NCI-H345 (cell line): ENCODE measurements around the gene NUDT2.
"Not testable (repeated sequence)": the region's sequence is repeated elsewhere in the genome, so short reads cannot be mapped to it uniquely, and the experiment has no call there.

Source experiments
- DNase-seq: peaks from one replicate; lab custom pipeline; 2025; lab: John Stamatoyannopoulos, UW

Gene NUDT2

GRCh38 chr9:34328987-34329832 lies at the start of gene NUDT2, which contains the start of gene KIF24:
TSS of gene NUDT2 (plus strand) at chr9:34329569. CDS start at chr9:34339040, 9,471 bp downstream.
TSS of gene KIF24 (minus strand) at chr9:34329268. CDS start at chr9:34311346, 17,922 bp downstream.
- peak; percentile 100 for DNase-seq

- no peak for DNase-seq
These were observed 47.3 kb upstream of the NUDT2 start for GRCh38 chr9:34282096-34282495.

GRCh38 chr9:34289159-34289558 lies 40.2 kb upstream of the NUDT2 start:
- no peak for DNase-seq

- no peak for DNase-seq
These were observed 38.3 kb upstream of the NUDT2 start for GRCh38 chr9:34291023-34291422.

GRCh38 chr9:34291423-34291822 lies 37.9 kb upstream of the NUDT2 start:
- DNase-seq, result no peak

GRCh38 chr9:34292552-34292951 lies 36.8 kb upstream of the NUDT2 start:
- DNase-seq, result no peak

- DNase-seq, result not testable (repeated sequence)
These were observed 28.3 kb upstream of the NUDT2 start for GRCh38 chr9:34301064-34301463.

- DNase-seq, result not testable (repeated sequence)
These were observed 21.1 kb upstream of the NUDT2 start for GRCh38 chr9:34308316-34308715.

- DNase-seq, result no peak
These were observed 19.2 kb upstream of the NUDT2 start for GRCh38 chr9:34310215-34310614.

GRCh38 chr9:34311499-34312185 lies 17.7 kb upstream of the NUDT2 start:
- no peak for DNase-seq

GRCh38 chr9:34317436-34317835 lies 11.9 kb upstream of the NUDT2 start:
- no peak for DNase-seq

GRCh38 chr9:34318163-34318790 lies 11.1 kb upstream of the NUDT2 start:
- DNase-seq, result no peak

- no peak for DNase-seq
These were observed 7.9 kb upstream of the NUDT2 start for GRCh38 chr9:34321451-34321850.

- no peak for DNase-seq
These were observed 6.3 kb upstream of the NUDT2 start for GRCh38 chr9:34322899-34323591.

- DNase-seq, result no peak
These were observed 2.7 kb upstream of the NUDT2 start for GRCh38 chr9:34326690-34327089.

GRCh38 chr9:34328500-34328986 lies 826 bp upstream of the NUDT2 start:
- peak; percentile 62 for DNase-seq

- no peak for DNase-seq
These were observed 1.8 kb downstream of the NUDT2 start for GRCh38 chr9:34331196-34331595.

- peak; percentile 37 for DNase-seq
These were observed 3.0 kb downstream of the NUDT2 start for GRCh38 chr9:34332076-34332964.

- DNase-seq, result no peak
These were observed 4.5 kb downstream of the NUDT2 start for GRCh38 chr9:34333836-34334235.

- no peak for DNase-seq
These were observed 5.0 kb downstream of the NUDT2 start for GRCh38 chr9:34334337-34334824.

- DNase-seq, result no peak
These were observed 5.5 kb downstream of the NUDT2 start for GRCh38 chr9:34334916-34335315.
